H9 (cell line): ENCODE results near the gene LYRM7. TPM values are rescaled to one million over a fixed set of nuclear protein-coding genes. Genes with fewer than 3 reads are reported as not detected.

Source experiments
- DNase-seq: peaks from one replicate; pipeline ENCODE4 v3.0.0-alpha.2; 2017
- H2AFZ ChIP-seq: one replicate; pipeline ENCODE4 v1.6.1; 2013; ENCODE audit warnings: mild to moderate bottlenecking, low read length, control low read depth, moderate library complexity
- H2AK5ac ChIP-seq: 2 replicates; pipeline ENCODE4 v1.6.1; 2013; ENCODE audit warnings: low read length, control low read depth, mixed read lengths; ENCODE audit not compliant: insufficient read length
- H2BK120ac ChIP-seq: one replicate; pipeline ENCODE4 v1.6.1; 2013; ENCODE audit warnings: low read depth, mild to moderate bottlenecking, low read length, control low read depth, inconsistent platforms; ENCODE audit not compliant: poor library complexity, severe bottlenecking
- H2BK12ac ChIP-seq: 2 replicates; pipeline ENCODE4 v1.6.1; 2013; ENCODE audit warnings: low read length, control low read depth, mixed read lengths, low read depth; ENCODE audit not compliant: insufficient read length
- H2BK15ac ChIP-seq: 2 replicates; pipeline ENCODE4 v1.6.1; 2013; ENCODE audit warnings: low read depth, low read length, control low read depth
- H2BK20ac ChIP-seq: one replicate; pipeline ENCODE4 v1.6.1; 2013; ENCODE audit warnings: low read depth, mild to moderate bottlenecking, low read length, control low read depth, inconsistent platforms; ENCODE audit not compliant: poor library complexity, severe bottlenecking
- H2BK5ac ChIP-seq: 2 replicates; pipeline ENCODE4 v1.6.1; 2013; ENCODE audit warnings: low read length, control low read depth, mixed read lengths; ENCODE audit not compliant: insufficient read length
- H3K14ac ChIP-seq: 2 replicates; pipeline ENCODE4 v1.6.1; 2013; ENCODE audit warnings: low read length, control low read depth; ENCODE audit not compliant: insufficient read depth
- H3K18ac ChIP-seq: 2 replicates; pipeline ENCODE4 v1.6.1; 2013; ENCODE audit warnings: low read depth, mild to moderate bottlenecking, mixed read lengths, low read length, control low read depth; ENCODE audit not compliant: insufficient read length
- H3K23ac ChIP-seq: 2 replicates; pipeline ENCODE4 v1.6.1; 2013; ENCODE audit warnings: low read length, control low read depth, mixed read lengths, low read depth; ENCODE audit not compliant: insufficient read length
- H3K23me2 ChIP-seq: 2 replicates; pipeline ENCODE4 v1.6.1; 2013; ENCODE audit warnings: low read depth, mild to moderate bottlenecking, mixed read lengths, low read length, control low read depth; ENCODE audit not compliant: insufficient read length, poor library complexity, severe bottlenecking
- H3K27ac ChIP-seq: 2 replicates; pipeline ENCODE4 v1.5.1; 2013; ENCODE audit warnings: low read length, control low read depth, mixed read lengths, low read depth; ENCODE audit not compliant: insufficient read length
- H3K27me3 ChIP-seq: 2 replicates; pipeline ENCODE4 v1.6.1; 2013; ENCODE audit warnings: low read length, control low read depth, inconsistent platforms; ENCODE audit not compliant: insufficient read depth
- H3K4ac ChIP-seq: 2 replicates; pipeline ENCODE4 v1.6.1; 2013; ENCODE audit warnings: low read depth, mild to moderate bottlenecking, control low read depth, inconsistent platforms, low read length, moderate library complexity
- H3K4me1 ChIP-seq: 2 replicates; pipeline ENCODE4 v1.6.1; 2013; ENCODE audit warnings: low read length, control low read depth, inconsistent platforms; ENCODE audit not compliant: insufficient read depth
- H3K4me2 ChIP-seq: 2 replicates; pipeline ENCODE4 v1.6.1; 2013; ENCODE audit warnings: low read length, control low read depth, mixed read lengths; ENCODE audit not compliant: insufficient read length, insufficient read depth
- H3K56ac ChIP-seq: 2 replicates; pipeline ENCODE4 v1.6.1; 2013; ENCODE audit warnings: low read depth, mild to moderate bottlenecking, mixed read lengths, low read length, control low read depth; ENCODE audit not compliant: insufficient read length
- H3K79me1 ChIP-seq: 2 replicates; pipeline ENCODE4 v1.6.1; 2013; ENCODE audit warnings: low read depth, mild to moderate bottlenecking, moderate library complexity, low read length, control low read depth, inconsistent platforms; ENCODE audit not compliant: insufficient read depth, poor library complexity, severe bottlenecking
- H3K79me2 ChIP-seq: 2 replicates; pipeline ENCODE4 v1.6.1; 2013; ENCODE audit warnings: low read length, control low read depth, inconsistent platforms; ENCODE audit not compliant: insufficient read depth
- H3K9ac ChIP-seq: 2 replicates; pipeline ENCODE4 v1.6.1; 2013; ENCODE audit warnings: low read length, control low read depth, mixed read lengths; ENCODE audit not compliant: insufficient read length; ENCODE audit errors: extremely low read depth
- H3K9me3 ChIP-seq: one replicate; pipeline ENCODE4 v1.6.1; 2013; ENCODE audit warnings: low read depth, low read length, inconsistent platforms; ENCODE audit not compliant: control insufficient read depth
- H3T11ph ChIP-seq: one replicate; pipeline ENCODE4 v1.6.1; 2013; ENCODE audit warnings: mild to moderate bottlenecking, low read length, control low read depth, inconsistent platforms
- H4K20me1 ChIP-seq: one replicate; pipeline ENCODE4 v1.6.1; 2013; ENCODE audit not compliant: control insufficient read depth, insufficient read length, insufficient read depth
- H4K5ac ChIP-seq: 2 replicates; pipeline ENCODE4 v1.6.1; 2013; ENCODE audit warnings: low read depth, mild to moderate bottlenecking, mixed read lengths, low read length, control low read depth; ENCODE audit not compliant: insufficient read length
- H4K8ac ChIP-seq: replicated peaks from 2 replicates; pipeline ENCODE4 v1.6.1; 2013; ENCODE audit warnings: low read length, control low read depth, mixed read lengths, low read depth; ENCODE audit not compliant: insufficient read length
- H4K91ac ChIP-seq: 2 replicates; pipeline ENCODE4 v1.6.1; 2013; ENCODE audit warnings: low read depth, mild to moderate bottlenecking, moderate library complexity, mixed read lengths, low read length, control low read depth; ENCODE audit not compliant: insufficient read length
- H3K27ac Mint-ChIP-seq, 3 experiments: 2 replicates in 2 of 3; 3 replicates in 1 of 3; pipeline ENCODE4 v1.8.0; 2020 to 2021; ENCODE audit warnings: mixed read lengths in 3 of 3, mild to moderate bottlenecking in 1 of 3, moderate library complexity in 1 of 3
- H3K27me3 Mint-ChIP-seq: 2 replicates; pipeline ENCODE4 v1.8.0; 2021; ENCODE audit warnings: low read depth, mild to moderate bottlenecking, moderate library complexity, mixed read lengths
- H3K36me3 Mint-ChIP-seq, 3 experiments: 2 replicates in 2 of 3; 3 replicates in 1 of 3; pipeline ENCODE4 v1.8.0; 2020 to 2021; ENCODE audit warnings: low read depth in 3 of 3, mixed read lengths in 3 of 3; ENCODE audit not compliant: insufficient read depth in 1 of 3
- H3K4me1 Mint-ChIP-seq, 2 experiments: 2 replicates each; pipeline ENCODE4 v1.8.0; 2020; ENCODE audit warnings: mixed read lengths in 2 of 2
- H3K4me3 Mint-ChIP-seq, 2 experiments: 2 replicates in 1 of 2; 3 replicates in 1 of 2; pipeline ENCODE4 v1.8.0; 2020 to 2021; ENCODE audit warnings: mild to moderate bottlenecking in 2 of 2, mixed read lengths in 2 of 2, moderate library complexity in 1 of 2
- H3K9me3 Mint-ChIP-seq, 2 experiments: 2 replicates in 1 of 2; 3 replicates in 1 of 2; pipeline ENCODE4 v1.8.0; 2020; ENCODE audit warnings: mild to moderate bottlenecking in 2 of 2, mixed read lengths in 2 of 2, moderate library complexity in 1 of 2
- CTCF ChIP-seq: fragments of 200-600 bp; sonication (generic); conservative IDR thresholded peaks from 3 replicates; pipeline ENCODE4 v1.8.0; 2021; ENCODE audit warnings: antibody characterized with exemption, mild to moderate bottlenecking
- total RNA-seq: library from RNA; stranded (reverse); gene quantifications from 2 replicates; pipeline ENCODE4 v1.2.1, GENCODE V29; 2021

LYRM7 gene
- total RNA-seq, 1 experiment from 2014 or later: 7.0 TPM

DNA sequence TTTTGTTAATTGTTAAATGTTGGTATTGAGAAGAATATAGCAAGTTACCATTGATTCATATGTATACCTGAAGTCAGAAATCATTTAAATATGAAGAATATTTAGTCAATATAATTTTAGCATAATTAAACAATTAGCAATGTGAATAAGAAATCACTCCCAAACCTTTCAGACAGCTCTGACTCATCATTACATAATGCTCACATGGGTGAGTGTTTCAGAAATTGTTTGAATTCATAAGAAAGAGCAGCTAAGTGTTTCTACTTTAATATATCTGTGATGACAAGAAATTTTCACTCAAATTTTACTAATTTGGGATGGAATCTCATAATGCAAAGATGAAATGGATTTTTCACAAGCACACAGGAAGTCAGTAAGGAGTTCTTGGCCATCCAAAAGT lies 51.1 kb downstream of the LYRM7 start:
- no peak overlapping the region for H3K27ac Mint-ChIP-seq
- Histone ChIP-seq H2AFZ (no peak overlapping the region), H3K79me1 (no peaks in the 10 kb centered on the region), H4K20me1 (no peaks in the 10 kb centered on the region), H3K79me2 (no peaks in the 10 kb centered on the region), H3K9me3 (no peaks in the 10 kb centered on the region), H3K4me2 (no peak overlapping the region), H3K27ac (no peak overlapping the region), H4K5ac (no peak overlapping the region), H2BK120ac (no peak overlapping the region), H2BK20ac (no peak overlapping the region), H2BK5ac (no peak overlapping the region), H3K4me1 (no peaks in the 10 kb centered on the region), H2AK5ac (no peak overlapping the region), H3K14ac (no peak overlapping the region), H3K56ac (no peak overlapping the region), H3K18ac (no peak overlapping the region), H3K23me2 (no peaks in the 10 kb centered on the region), H3K4ac (no peak overlapping the region), H3K27me3 (no peaks in the 10 kb centered on the region), H3K23ac (no peak overlapping the region), H2BK12ac (no peak overlapping the region), H4K91ac (no peak overlapping the region), H2BK15ac (no peak overlapping the region), H3T11ph (no peak overlapping the region), H4K8ac (no peak overlapping the region), H3K9ac (no peak overlapping the region)
- DNase-seq: no peak
- no peaks in the 10 kb centered on the region; a peak in 1 of 7 replicates for H3K36me3 Mint-ChIP-seq
- no peaks in the 10 kb centered on the region for H3K9me3 Mint-ChIP-seq
- no peaks in the 10 kb centered on the region for H3K27me3 Mint-ChIP-seq
- TF ChIP-seq CTCF: no peak
- no peak overlapping the region for H3K4me3 Mint-ChIP-seq
- no peaks in the 10 kb centered on the region for H3K4me1 Mint-ChIP-seq
